ENCODE data around the gene EIF4A3. TPM values are rescaled to one million over a fixed set of nuclear protein-coding genes. Genes with fewer than 3 reads are reported as not detected.

The EIF4A3 gene
- total RNA-seq, 2 donors from 2014 or later = 36.6 to 46.9 TPM

DNA sequence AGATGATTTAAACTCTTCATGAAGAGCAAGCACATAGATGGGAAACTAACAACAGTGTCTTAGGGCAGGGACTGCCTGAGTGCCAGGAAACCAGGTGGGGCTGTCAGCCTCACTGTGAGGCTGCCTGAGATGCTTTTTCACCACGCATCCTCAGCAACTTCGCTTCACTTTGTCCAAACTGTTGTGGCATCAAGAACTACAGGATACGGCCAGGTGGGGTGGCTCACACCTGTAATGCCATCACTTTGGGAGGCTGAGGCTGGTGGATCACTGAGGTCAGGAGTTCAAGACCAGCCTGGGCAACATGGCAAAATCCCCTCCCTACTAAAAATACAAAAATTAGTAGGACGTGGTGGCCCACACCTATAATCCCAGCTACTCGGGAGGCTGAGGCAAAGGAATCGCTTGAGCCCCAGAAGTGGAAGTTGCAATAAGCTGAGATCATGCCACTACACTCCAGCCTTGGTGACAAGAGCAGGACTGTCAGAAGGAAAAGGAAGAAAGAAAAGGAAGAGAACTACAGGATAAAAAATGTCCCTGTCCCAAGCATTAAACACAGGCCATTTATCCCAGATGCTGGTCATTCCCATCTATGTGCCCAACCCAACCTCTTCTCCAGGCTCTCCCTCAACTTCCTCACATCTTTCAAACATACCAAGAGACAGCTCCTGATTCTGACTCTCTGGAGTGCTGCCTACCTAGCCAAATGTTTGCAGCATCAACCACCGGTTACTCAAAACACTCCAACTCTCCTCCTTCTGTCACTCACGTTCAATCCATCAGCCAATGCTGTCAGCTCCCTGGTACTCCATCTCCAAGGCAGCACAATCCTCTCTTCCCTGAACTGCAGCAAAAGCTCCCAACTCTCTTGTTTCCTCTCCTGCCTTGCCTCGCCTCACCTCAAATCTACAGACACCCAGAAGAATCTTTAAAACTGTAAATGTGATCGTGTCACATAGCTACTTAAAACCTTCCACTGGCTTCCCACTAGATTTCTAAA lies 1.6 kb downstream of the EIF4A3 start:
- DNase-seq (no peak), ATAC-seq (no peak)
- intact Hi-C loops (cut with DNase I) = loop anchor here in 1 of 2 donors (5.0 kb wide), 1 partner anchor 43 kb away; the partner anchor contains the start of gene GAA

DNA sequence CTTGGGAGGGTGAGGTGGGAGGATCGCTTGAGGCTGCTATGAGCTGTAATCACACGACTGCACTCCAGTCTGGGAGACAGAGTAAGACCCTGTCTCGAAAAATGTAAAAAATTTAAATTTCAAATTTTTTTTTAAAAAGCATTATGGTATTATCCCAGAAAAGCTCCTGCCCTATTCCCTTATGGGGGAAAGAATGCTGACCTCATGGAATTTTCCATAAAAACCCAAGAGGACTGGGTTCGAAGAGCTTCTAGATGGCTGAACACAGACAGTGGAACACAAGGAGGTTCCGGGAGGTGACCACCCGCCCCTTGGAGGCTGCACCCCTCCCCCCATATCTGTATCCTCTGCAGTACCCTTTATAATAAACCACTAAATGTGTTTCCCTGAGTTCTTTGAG lies 4.0 kb downstream of the EIF4A3 start:
- ATAC-seq (no peak), DNase-seq (no peak)
- intact Hi-C loops (cut with DNase I) = no loop called here

DNA sequence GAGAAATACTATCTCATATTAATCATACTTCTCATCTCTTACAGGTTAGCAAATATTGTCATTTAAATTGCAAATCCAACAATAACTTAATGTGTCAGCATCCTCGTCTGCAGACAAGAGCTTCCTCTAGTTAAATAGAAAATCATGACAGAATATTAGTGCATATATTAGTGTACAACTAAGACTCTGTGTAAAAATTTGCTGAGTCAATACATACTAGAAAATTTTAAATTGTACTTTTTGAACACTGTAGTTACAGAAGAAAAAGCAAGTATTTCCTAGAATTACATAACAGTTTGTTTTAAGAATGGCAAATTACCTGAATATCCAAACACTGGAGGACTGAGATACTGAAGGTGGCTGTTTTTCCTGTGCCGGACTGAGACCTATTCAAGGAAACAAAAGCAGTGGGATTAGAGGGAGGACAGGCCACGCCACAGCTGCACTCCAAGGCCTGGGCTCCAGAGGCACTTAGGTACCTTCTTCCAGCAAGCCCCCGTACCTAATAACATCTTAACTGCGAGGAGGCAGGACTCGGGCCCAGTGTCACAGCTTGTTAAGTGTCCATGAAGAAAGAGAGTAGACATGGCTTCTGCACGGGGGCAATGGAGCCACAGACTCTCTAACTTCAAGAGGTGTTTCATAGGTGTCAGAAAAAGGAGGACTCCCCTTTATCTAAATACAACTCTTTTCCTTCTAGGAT lies 5.3 kb downstream of the EIF4A3 start:
- no peak for DNase-seq
- intact Hi-C loops (cut with DNase I) = no loop called here
- ATAC-seq = no peak

DNA sequence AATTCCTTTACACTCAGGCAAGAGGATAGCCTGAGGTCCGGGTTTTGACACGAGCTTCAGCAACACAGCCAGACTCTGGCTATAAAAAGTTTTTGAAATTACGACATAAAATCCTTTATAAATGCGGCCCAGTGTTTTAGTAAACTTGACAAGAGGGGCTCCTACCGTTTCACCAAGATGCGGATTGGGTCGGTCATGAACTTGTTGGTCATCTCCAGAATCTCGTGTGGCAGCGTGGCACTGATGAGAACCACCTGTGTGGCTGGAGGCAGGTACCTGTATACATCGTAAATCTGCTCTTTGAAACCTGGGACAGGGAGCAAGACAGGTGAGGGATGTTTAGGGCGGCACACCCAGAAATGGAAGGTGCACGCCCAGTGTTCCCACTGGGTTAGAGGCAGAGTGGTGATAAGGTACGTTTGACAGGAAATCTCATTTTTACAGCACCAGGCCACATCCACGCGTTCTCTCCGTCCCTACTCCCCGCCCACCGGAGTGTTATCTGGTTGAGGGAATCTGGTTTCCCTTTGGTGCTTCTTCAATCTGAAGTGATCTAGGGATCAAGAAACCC lies 8.0 kb downstream of the EIF4A3 start:
- intact Hi-C loops (cut with DNase I) = no loop called here
- ATAC-seq (no peak), DNase-seq (no peak)

DNA sequence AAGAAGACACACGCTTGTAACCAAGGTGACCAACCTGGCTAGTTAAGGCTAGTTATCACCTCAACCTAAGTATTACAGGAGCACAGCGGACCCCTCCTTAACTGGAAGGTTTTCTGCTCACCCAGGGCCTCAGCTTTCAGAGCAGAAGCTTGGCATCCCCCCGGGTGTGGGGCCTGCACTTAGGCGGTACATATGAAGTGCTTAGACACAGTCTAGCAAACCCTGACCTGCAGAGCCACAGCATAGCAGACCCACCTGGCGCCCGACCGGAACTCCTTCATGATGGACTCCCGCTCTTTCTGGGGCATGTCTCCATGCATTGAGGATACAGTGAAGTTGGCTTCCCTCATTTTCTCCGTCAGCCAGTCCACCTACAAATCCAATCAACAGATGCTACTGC lies 9.8 kb downstream of the EIF4A3 start:
- ATAC-seq (no peak), DNase-seq (no peak)
- intact Hi-C loops (cut with DNase I) = no loop called here

DNA sequence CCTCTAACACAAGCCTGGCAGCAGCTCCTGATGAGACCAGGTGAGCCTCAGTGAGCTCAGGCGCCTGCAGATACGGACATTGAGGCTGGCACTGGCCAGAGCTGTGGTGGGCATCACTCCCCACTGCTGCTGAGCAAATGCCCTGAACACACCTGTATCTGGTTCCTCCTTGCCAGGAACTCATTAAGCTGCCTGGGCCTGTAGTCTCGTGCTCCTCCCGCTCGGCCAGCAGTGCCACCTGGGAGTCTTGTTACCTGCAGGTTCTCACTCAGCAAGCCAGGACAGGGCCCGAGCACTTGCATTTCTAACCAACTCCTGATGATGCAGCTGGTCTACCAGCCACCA lies 13.3 kb downstream of the EIF4A3 start:
- ATAC-seq = no peak
- no peak for DNase-seq
- intact Hi-C loops (cut with DNase I) = no loop called here

DNA sequence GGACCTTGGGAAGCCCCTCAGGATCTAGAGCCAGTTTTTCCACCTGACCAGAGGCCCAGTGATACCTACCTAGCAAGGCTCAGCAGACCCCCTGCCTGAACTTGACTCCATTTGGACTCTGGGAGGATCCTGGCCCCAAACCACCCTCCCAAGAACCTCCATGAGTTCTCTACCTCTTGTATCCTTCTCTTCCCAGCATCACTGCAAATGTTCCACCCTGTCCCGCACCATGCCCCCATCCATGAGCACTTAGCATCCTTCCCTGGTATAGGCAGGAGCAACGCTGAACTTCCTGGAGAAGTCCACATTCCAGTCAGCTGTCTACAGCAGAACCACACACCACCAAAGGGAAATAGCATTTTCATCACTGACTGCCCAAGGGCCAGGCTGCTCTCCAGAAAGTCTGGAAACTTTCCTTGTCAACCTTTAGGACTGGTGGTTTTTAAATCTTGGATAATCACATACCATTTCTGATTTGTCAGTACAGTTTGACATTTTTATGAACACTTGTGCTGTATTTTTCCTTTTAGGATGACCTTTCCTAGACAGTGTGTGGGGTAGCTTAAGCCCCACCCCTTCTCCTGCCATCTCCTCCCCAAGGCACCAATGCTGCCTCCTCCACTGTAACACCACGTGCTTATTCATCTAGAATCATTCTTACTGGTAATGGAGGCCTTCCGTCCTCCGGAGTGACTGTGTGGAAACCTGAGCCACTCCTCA lies 13.9 kb downstream of the EIF4A3 start:
- DNase-seq (no peak), ATAC-seq (no peak)
- intact Hi-C loops (cut with DNase I) = no loop called here

DNA sequence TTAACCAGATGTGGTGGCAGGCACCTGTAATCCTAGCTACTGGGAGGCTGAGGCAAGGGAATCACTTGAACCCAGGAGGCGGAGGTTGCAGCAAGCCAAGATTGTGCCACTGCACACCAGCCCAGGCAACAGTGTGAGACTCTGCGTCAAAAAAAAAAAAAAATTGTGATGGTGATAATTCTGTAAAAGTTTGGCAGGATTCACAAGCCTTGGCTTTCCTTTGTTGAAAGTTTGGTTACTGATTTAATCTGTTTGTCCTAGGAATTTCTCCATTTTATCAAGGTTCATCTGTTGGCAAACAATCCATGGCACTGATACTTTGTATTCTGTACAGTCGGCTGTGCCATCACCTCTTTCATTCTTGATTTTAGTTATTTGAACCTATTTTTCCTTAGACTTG lies 15.9 kb downstream of the EIF4A3 start:
- ATAC-seq (no peak), DNase-seq (no peak)
- intact Hi-C loops (cut with DNase I) = no loop called here

DNA sequence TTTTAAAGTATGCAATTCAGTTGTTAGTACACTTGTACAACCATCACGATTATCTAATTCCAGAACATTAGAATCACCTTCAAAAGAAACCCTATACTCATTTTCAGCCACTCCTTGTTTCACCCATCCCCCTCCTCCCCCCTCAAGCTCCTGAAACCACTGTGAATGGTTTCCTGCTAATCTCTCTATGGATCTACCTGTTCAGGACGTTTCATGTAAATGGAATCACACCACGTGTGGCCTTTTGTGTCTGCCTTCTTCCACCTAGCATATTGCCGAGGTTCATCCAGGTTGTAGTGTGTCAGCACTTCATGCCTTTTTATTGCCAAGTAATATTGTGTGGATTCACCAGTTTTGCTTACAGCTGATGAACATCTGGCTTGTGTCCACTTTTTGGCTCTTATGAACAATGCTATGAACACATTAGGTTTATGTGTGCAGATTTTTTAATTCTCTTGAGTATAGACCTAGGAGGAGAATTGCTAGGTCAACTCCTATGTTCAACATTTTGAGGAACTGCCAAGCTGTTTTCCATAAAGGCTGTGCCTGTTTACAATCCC lies 17.8 kb downstream of the EIF4A3 start:
- intact Hi-C loops (cut with DNase I) = no loop called here
- ATAC-seq (no peak), DNase-seq (no peak)

DNA sequence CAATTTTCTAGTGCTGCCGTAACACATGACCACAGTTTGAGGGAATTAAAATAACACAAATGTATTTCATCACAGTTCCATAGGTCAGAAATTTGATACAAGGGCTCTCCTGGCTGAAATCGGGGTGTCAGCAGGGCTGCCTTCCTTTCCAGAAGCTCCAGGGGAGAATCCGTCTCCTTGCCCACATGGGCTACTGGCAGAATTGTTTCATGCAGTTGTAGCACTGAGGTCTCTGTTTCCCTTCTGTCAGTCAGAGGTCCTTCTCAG lies 20.5 kb downstream of the EIF4A3 start:
- no peak for ATAC-seq
- intact Hi-C loops (cut with DNase I) = no loop called here
- no peak for DNase-seq

DNA sequence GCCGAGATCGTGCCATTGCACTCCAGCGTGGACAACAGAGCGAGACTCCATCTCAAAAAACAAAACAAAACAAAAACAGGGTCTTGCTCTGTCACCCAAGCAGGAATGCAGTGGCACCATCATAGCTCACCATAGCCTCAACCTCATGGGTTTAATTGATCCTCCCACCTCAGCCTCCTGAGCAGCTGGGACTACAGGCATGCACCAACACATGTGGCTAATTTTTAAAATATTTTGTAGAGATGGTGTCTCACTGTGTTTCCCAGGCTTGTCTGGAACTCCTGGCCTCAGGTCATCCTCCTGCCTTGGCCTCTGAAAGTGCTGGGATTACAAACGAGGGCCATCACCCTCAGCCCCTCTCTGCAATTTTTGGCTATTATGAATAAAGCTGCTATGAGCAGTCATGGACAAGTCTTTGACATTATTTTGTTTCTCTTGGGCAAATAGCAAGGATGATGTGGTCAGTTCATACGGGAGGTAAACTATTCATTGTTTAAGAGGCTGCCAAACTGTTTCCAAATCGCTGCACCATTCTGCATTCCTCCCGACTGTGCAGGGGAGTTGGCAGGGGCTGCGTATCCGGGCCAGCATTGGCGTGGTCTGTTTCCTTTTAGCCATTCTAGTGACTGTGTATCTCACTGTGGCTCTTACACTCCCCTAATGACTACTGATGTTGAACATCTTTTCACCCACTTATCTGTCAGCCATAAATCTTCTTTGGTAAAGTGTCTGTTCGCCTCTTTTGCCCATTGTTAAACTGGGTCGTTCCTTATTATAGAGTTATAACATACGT lies 21.1 kb downstream of the EIF4A3 start:
- DNase-seq (no peak), ATAC-seq (no peak)
- intact Hi-C loops (cut with DNase I) = no loop called here

DNA sequence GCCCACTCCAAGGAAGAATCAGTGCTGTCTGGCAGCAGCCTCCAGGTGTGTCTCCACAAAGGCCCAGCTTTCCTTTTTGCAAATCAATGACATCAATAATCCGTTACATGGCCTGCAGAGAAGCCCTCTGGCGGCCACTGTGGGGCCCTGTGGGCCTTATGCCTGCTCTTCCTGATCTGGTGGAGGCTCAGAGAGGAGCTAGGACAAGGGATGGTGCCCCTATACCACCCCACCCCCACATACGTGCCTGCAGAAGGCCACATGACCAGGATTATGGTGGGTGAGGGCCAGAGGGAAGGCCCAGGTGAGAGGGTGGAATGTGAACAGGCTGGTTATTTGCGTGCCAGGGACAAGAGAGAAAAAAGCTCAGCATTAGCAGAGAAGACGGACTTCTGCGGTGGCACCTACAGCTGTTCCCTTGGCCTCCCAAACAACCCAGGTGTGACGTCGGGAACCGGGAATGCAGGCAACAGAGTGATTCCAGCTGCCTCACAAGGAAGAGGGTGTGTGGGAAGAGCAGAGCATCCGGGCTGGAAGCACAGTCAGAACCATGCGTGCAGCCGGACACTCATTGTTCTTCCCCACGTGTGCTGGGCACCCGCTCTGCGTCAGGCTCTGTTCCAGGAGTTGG lies 22.5 kb downstream of the EIF4A3 start:
- intact Hi-C loops (cut with DNase I) = no loop called here
- ATAC-seq = peak in 1 of 2 donors; percentile 30
- DNase-seq = no peak

DNA sequence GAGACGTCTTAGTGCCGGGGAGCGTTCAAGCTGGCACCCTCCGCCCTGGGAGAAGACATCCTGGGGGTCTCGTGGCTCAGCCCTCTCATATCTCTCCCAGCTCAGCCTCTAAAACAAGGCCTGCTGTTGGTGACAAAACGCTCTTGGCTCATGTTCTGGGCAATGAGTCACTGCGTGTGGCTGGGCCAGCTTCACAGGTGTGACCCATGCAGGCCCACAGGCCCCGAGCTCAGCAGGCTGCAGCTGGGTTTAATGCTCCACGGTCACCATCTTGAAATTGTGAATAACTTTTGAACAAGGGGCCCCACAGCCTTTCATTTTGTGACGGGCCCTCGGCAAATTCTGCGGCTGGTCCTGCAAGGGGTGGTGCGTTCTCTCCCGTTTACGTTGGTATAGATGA lies 23.1 kb downstream of the EIF4A3 start:
- ATAC-seq (peak in 1 of 2 donors; percentile 25), DNase-seq (no peak)

DNA sequence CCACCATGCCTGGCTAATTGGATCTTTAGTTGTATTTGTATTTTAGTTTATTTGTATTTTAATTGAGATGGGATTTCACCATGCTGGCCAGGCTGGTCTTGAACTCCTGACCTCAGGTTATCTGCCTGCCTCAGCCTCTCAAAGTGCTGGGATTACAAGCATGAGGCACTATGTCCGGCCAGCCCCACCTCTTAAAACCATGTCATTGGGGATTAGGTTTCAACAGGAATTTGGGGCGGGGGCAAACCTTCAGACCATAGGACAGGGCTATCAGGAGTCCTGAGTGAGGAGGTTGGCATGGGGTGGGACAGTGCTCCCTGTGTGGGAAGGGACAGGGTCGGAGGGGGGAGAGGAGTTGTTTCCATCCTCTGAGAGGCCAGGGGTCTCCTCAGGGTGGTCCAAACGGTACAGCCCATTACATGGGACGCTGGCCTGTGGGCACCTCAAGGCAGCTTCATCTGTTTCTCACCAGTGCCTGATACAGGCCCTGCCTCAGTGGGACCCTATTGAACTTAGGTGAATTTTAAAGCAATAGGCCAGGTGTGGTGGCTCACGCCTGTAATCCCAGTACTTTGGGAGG lies 23.9 kb downstream of the EIF4A3 start:
- intact Hi-C loops (cut with DNase I) = no loop called here
- ATAC-seq (no peak), DNase-seq (no peak)

More for the DNA sequence above, 23.1 kb downstream of the EIF4A3 start:
- intact Hi-C loops (cut with DNase I) = no loop called here

DNA sequence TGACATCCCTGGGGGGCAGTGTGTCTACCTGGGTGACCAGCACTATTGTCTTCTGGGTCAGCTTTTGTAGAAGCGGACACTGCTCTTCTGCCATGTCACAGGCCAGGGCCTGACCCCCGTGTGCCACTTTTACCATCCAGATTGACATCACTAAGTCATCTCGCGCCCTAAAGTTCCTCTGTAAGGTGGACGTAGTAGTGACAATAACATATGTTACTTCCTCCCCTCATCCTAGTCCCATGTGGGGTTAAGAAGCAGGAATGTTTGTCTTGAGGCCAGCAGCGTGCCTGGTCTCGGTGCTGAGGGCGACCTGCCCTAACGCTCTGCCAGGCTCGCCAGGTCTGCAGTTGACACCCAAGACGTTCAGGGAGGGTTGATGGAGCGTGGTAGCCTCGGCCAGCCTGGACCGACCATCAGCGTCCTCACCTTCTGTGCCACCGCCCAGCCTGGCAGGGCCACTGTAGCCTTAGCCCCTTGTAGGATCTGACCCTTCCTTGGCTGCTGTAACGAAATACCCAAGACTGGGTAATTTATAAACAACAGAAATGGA lies 24.8 kb downstream of the EIF4A3 start:
- ATAC-seq = no peak
- intact Hi-C loops (cut with DNase I) = no loop called here
- DNase-seq = no peak

DNA sequence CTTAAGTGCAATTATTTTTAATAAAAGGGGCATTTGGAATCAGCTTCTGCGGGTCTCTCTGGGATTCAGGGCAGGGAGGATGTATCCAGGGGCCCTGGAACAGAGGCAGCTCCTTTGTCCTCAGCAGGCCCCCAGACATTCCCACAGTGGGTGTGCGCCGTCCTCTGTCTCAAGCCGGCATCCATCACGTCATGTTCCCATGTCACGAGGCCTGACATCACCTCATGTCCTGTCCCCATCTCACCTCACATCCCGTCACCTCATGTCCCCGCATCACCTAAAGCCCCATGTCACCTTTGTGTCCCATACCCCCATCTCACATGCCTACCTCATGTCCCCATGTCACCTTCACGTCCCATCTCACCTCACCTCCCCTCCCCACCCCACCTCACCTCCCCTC lies 27.1 kb downstream of the EIF4A3 start:
- DNase-seq (no peak), ATAC-seq (no peak)
- intact Hi-C loops (cut with DNase I) = no loop called here

DNA sequence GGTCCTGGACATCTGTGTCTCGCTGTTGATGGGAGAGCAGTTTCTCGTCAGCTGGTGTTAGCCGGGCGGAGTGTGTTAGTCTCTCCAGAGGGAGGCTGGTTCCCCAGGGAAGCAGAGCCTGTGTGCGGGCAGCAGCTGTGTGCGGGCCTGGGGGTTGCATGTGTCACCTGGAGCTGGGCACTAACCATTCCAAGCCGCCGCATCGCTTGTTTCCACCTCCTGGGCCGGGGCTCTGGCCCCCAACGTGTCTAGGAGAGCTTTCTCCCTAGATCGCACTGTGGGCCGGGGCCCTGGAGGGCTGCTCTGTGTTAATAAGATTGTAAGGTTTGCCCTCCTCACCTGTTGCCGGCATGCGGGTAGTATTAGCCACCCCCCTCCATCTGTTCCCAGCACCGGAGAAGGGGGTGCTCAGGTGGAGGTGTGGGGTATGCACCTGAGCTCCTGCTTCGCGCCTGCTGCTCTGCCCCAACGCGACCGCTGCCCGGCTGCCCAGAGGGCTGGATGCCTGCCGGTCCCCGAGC lies 27.6 kb downstream of the EIF4A3 start:
- intact Hi-C loops (cut with DNase I) = no loop called here
- DNase-seq (no peak), ATAC-seq (no peak)

All from left cardiac atrium (tissue), 4 donors.